ENCODE measurements around the gene ANKRD65.
"Not testable (repeated sequence)": the region's sequence is repeated elsewhere in the genome, so short reads cannot be mapped to it uniquely, and the experiment has no call there.

ANKRD65 gene

GRCh38 chr1:1393014-1393413 lies 28.1 kb downstream of the ANKRD65 start:
- DNase-seq = no peak

GRCh38 chr1:1391225-1391624 lies 29.9 kb downstream of the ANKRD65 start:
- no peak for DNase-seq

DNA sequence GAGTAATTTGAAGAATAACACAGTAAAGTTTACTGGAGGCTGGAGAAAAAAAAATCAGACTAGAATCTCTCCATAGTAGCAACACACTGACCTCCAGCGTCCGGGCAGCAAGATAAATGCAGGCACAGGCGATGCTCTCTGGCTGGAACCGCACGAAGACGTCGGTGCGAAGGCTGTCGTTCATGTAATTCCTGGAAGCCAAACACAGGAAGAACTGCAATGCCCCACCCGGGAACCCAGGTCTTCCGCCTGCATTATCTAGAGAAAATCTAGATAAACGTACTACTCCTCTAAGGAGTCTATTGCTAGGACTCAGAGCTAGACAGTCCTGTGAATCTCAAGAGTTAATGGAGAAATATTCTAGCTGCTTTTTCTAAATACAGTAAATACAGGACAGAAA lies 30.4 kb downstream of the ANKRD65 start:
- DNase-seq = no peak

- no peak for DNase-seq
Observed at GRCh38 chr1:1388078-1388472, 33.0 kb downstream of the ANKRD65 start.

GRCh38 chr1:1387098-1388077 lies 33.7 kb downstream of the ANKRD65 start:
- DNase-seq = no peak

DNA sequence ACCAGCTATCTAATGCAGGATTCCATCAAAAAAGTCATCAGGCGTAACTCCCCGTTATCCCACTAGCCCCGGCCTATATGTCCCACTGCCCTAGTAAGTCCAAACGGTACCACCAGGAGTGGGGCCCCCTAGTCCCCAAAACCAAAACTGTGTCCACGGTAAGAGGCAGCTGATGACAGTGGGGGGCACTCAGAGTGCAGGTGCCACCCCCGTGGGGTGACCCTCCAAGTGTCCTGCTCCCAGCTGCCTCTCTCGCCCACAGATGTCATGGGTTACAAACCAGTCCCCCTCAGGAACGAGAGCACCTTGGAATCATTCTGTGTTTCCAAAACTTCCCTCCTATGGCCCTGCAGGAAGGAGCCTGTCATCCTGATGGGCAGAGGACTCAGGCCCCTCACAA lies 35.1 kb downstream of the ANKRD65 start:
- no peak for DNase-seq

DNA sequence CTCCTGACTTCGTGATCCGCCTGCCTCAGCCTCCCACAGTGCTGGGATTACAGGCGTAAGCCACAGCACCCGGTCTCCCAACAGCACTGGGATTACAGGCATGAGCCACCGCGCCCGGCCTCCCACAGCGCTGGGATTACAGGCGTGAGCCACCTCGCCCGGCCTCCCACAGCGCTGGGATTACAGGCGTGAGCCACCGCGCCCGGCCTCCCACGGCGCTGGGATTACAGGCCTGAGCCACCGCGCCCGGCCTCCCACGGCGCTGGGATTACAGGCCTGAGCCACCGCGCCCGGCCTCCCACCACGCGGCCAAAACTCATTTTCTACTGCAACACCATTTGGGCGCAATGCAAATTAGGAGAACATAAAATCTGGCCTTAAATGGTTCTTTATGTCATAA lies 35.7 kb downstream of the ANKRD65 start:
- DNase-seq = not testable (repeated sequence)

GRCh38 chr1:1381294-1381693 lies 39.8 kb downstream of the ANKRD65 start:
- DNase-seq = no peak

- no peak for DNase-seq
Observed at GRCh38 chr1:1380860-1381259, 40.2 kb downstream of the ANKRD65 start.

GRCh38 chr1:1377540-1378205 lies 43.4 kb downstream of the ANKRD65 start:
- DNase-seq = no peak

DNA sequence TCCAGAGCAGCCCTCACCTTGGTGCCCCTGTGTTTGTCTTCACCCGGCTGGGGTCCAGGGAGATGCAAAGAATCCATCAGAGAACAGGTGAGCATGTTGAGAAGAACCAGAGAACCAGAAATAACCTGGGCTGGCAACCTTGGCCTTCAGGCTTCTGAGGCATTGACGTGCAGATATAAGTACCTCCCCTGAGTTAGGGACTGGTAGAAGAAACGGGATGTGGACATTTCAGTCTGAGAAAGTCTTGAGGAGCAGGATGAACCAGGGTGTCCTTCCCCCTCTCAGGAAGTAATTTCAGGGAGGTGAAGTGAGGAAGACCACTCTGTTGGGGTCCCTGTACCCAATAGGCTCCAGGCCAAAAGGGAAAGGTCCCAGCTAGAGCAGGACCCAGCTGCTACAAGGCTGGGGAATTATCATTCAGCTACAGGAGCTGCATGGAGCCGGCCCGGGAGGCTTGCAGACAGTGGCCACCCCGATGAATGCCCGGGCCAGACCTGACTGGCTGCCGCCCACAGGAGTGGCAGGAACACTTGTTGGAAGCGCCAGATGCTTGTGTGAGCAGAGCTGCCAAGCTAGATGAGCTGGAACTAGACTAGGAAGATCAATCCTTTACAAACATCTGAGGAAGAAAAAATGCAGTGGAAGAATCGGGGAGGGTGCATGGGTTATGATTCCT lies 44.4 kb downstream of the ANKRD65 start:
- no peak for DNase-seq

DNA sequence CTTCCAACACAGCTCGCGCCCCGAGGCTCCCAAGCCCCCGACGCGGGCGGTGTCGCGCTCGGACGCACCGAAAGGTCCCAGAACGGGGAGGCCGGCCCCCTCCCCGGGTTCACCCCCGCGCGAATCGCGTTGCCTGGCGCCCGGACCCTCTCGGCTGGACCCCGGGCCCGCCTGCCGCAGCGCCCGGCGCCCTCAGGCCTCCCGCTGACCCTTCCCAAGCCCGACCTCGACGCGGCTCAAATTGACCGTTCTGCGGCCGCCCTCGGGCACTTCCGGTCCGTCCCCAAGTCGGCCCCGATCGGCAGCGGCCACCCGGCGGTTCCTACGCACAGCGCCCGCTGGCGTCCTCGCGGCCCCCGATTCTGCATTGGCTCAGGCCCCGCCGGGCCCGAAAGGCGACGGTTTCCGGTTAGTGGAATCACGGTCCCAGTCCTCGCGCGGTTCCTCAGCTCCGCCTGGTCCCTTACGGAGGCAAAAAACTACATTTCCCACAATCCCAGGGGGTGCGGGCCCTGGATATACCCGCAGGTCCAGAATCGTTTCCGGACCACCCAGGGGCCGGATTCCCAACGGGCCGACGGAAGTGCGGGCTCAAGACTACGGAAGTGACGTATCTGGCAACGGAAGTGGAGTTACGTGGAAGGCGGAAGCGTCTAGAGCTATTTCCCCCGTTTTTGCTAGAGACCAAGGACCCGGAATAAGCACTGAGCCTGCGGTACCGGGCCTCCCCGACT lies 46.0 kb downstream of the ANKRD65 start, which contains the start of gene AURKAIP1:
Gene AURKAIP1 (minus strand): TSS at position 279 of the 734 bp plus-strand sequence. CDS start 451 bp downstream, outside the sequence.
- peak; percentile 99 for DNase-seq

- no peak for DNase-seq
Observed at GRCh38 chr1:1374589-1374928, 46.5 kb downstream of the ANKRD65 start.

GRCh38 chr1:1373815-1374588 lies 47.1 kb downstream of the ANKRD65 start:
- DNase-seq = no peak

GRCh38 chr1:1373051-1373814 lies 47.8 kb downstream of the ANKRD65 start:
- DNase-seq = no peak

DNA sequence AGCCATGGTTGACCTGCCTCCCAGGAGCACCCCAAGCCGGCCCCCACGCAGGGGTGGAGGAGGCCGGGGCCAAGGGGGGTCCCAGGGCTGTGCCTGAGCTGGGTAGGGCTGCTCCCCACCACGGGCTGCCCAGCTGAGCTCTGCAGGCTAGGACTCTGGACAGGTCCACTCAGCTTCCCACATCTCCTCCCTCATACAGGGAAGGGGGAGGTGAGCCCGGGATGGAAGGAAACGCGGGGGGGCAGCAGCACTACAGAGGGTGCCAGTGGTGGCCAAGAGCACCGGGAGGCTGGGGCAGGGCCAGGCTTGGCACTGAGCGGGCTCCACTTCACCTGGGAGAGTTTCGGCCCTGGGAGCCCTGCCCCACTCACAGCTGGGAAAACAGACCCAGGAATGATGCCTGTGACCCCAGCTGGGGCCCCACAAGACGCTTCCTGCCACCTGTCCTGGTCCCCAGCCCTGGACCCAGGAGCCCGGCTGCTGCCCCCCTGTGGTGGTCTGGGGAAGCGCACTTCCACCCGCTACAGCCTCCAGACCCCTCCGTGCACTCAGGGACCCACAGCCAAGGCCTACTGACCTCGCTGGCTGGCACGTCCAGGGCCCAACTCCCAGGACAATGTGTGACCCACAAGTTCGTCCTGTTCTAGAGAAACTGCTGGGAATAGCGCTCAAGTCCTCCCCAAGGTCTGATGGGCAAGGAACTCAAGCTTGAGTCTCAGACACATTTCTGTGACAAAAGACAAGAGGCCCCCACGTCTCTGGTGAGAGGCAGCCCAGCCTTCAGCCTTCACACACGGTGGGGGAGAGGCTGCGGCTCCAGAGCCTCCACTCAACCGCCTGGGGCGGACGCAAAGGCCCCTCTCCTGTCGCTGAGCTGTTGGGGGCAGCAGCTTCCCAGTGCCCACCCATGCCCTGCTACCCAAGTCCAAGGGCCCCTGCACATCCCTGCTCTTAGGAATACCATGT lies 49.0 kb downstream of the ANKRD65 start:
- DNase-seq = peak; percentile 66

DNA sequence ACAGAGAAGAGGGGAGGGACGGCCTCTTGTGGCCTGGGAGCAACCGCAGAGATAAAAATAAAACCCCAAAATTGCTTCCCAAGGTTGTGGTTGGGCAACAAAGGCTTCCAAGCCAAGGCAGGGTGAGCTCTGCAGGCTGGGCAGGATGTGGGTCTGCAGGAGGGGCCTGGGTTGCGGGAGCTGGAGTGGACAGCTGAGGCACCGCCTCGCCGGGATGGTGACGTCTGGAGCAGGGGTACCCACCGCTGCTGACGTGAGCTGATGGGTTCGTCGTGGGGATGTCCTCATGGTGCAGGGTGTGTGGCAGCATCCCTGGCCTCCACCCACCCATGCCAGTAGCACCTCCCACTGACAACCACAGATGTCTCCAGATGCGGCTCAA lies 49.7 kb downstream of the ANKRD65 start:
- DNase-seq = peak; percentile 85

- no peak for DNase-seq
Observed at GRCh38 chr1:1370771-1371300, 50.2 kb downstream of the ANKRD65 start.

- not testable (repeated sequence) for DNase-seq
Observed at GRCh38 chr1:1370094-1370493, 51.0 kb downstream of the ANKRD65 start.
